HEK293T (cell line): ENCODE data around the gene PTGES.

Experiments used
- CTCF ChIA-PET: fragments of 350-600 bp; formaldehyde crosslinking; extraction: SDS; loops from one replicate; lab custom pipeline; 2021; ENCODE audit warnings: antibody characterized with exemption, inconsistent platforms; lab: Yijun Ruan, JAX
- POLR2A ChIA-PET: fragments of 350-600 bp; formaldehyde crosslinking; extraction: SDS; loops from one replicate; lab custom pipeline; 2020; ENCODE audit warnings: antibody characterized with exemption, inconsistent platforms; lab: Yijun Ruan, JAX
- DNase-seq: peaks from one replicate; pipeline ENCODE4 v3.0.0; 2012; ENCODE audit warnings: mixed read lengths; ENCODE audit errors: extremely low spot score
- ARNT ChIP-seq: fragments of 450-650 bp; IDR thresholded peaks from 2 replicates; pipeline ENCODE4 v1.6.1; 2017; ENCODE audit warnings: mild to moderate bottlenecking
- BHLHE40 ChIP-seq: fragments of 450-650 bp; IDR thresholded peaks from 2 replicates; pipeline ENCODE4 v1.6.1; 2016; ENCODE audit warnings: mild to moderate bottlenecking, moderate library complexity, borderline replicate concordance
- CTBP1 ChIP-seq: fragments of 450-650 bp; IDR thresholded peaks from 2 replicates; pipeline ENCODE4 v1.6.1; 2016; ENCODE audit warnings: borderline replicate concordance
- ELF4 ChIP-seq: fragments of 450-650 bp; IDR thresholded peaks from 2 replicates; pipeline ENCODE4 v1.6.1; 2017; ENCODE audit warnings: antibody characterized with exemption
- FOXA1 ChIP-seq: fragments of 450-650 bp; IDR thresholded peaks from 2 replicates; pipeline ENCODE4 v1.6.1; 2016; ENCODE audit warnings: mild to moderate bottlenecking
- FOXK2 ChIP-seq: fragments of 450-650 bp; IDR thresholded peaks from 2 replicates; pipeline ENCODE4 v1.6.1; 2016; ENCODE audit warnings: mild to moderate bottlenecking
- FOXM1 ChIP-seq: fragments of 450-650 bp; IDR thresholded peaks from 2 replicates; pipeline ENCODE4 v1.6.1; 2017; ENCODE audit warnings: mild to moderate bottlenecking, borderline replicate concordance
- HDGF ChIP-seq: fragments of 450-650 bp; IDR thresholded peaks from 2 replicates; pipeline ENCODE4 v1.6.1; 2017; ENCODE audit warnings: antibody characterized with exemption, borderline replicate concordance
- L3MBTL2 ChIP-seq: fragments of 450-650 bp; conservative IDR thresholded peaks from 2 replicates; pipeline ENCODE4 v1.6.1; 2016; ENCODE audit warnings: mild to moderate bottlenecking
- LEF1 ChIP-seq: fragments of 450-650 bp; IDR thresholded peaks from 2 replicates; pipeline ENCODE4 v1.6.1; 2017; ENCODE audit warnings: mild to moderate bottlenecking, borderline replicate concordance
- NFRKB ChIP-seq: fragments of 450-650 bp; IDR thresholded peaks from 2 replicates; pipeline ENCODE4 v1.6.1; 2016; ENCODE audit warnings: mild to moderate bottlenecking, moderate library complexity
- SP1 ChIP-seq: fragments of 450-650 bp; IDR thresholded peaks from 2 replicates; pipeline ENCODE4 v1.6.1; 2017
- SUZ12 ChIP-seq: fragments of 450-650 bp; IDR thresholded peaks from 2 replicates; pipeline ENCODE4 v1.6.1; 2016; ENCODE audit warnings: mild to moderate bottlenecking
- TARDBP ChIP-seq: fragments of 450-650 bp; IDR thresholded peaks from 2 replicates; pipeline ENCODE4 v1.6.1; 2016
- ZNF384 ChIP-seq: fragments of 450-650 bp; IDR thresholded peaks from 2 replicates; pipeline ENCODE4 v1.6.1; 2016
- TF ChIP-seq, protein P1 (sequence below): fragments of 450-650 bp; IDR thresholded peaks from 2 replicates; pipeline ENCODE4 v1.6.1; 2016

Gene PTGES

GRCh38 chr9:129783516-129784361 lies 30.9 kb upstream of the PTGES start:
- ChIA-PET CTCF (interaction anchor here (0.6 to 1.3 kb wide), 4 partner anchors 46 to 1063 kb away, joined by 5 to 8 read pairs (median 6); no protein-coding TSS in a partner anchor), POLR2A (no interaction called here)
- TF ChIP-seq ARNT (no peak), TARDBP (no peak), SP1 (no peak), L3MBTL2 (no peak), HDGF (no peak), BHLHE40 (no peak), NFRKB (no peak), ELF4 (no peak), FOXM1 (no peak), LEF1 (no peak), ZNF384 (no peak), FOXK2 (no peak), FOXA1 (no peak), CTBP1 (no peak), SUZ12 (no peak)
- TF ChIP-seq, protein P1, sequence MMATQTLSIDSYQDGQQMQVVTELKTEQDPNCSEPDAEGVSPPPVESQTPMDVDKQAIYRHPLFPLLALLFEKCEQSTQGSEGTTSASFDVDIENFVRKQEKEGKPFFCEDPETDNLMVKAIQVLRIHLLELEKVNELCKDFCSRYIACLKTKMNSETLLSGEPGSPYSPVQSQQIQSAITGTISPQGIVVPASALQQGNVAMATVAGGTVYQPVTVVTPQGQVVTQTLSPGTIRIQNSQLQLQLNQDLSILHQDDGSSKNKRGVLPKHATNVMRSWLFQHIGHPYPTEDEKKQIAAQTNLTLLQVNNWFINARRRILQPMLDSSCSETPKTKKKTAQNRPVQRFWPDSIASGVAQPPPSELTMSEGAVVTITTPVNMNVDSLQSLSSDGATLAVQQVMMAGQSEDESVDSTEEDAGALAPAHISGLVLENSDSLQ: no peak

DNA sequence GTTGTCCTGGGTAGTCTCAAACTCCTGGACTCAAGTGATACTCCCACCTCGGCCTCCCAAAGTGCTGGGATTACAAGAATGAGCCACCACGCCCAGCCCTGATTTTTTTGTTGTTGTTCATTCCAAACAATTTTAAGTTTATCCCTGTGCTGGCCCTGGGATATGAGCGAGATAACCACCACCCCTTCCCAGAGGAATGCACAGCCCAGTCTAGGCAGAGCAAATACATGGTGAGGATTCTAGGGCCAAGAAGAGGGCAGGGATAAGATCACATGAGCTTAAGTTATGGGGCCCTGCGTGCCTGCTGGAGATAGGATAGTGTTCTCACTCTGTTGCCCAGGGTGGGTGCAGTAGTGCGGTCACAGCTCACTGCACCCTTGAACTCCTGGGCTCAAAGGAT lies 29.1 kb upstream of the PTGES start:
- TF ChIP-seq ZNF384 (no peak), HDGF (no peak), FOXA1 (no peak), FOXK2 (no peak), BHLHE40 (no peak), LEF1 (no peak), NFRKB (no peak), CTBP1 (no peak), SP1 (no peak), FOXM1 (no peak), ELF4 (no peak), L3MBTL2 (no peak), TARDBP (no peak), SUZ12 (no peak), ARNT (no peak)
- TF ChIP-seq, protein P1: no peak
- CTCF ChIA-PET: interaction anchor here (0.7 to 2.0 kb wide), 4 partner anchors 9 to 60 kb away, joined by 3 to 11 read pairs (median 8); no protein-coding TSS in a partner anchor
- DNase-seq: no peak
- POLR2A ChIA-PET: no interaction called here

More at GRCh38 chr9:129783516-129784361, 30.9 kb upstream of the PTGES start:
- DNase-seq: peak; percentile 87

- CTCF ChIA-PET: interaction anchor here (0.6 to 2.0 kb wide), 5 partner anchors 9 to 59 kb away, joined by 3 to 11 read pairs (median 6); no protein-coding TSS in a partner anchor
- TF ChIP-seq SP1: no peak
- TF ChIP-seq FOXA1: no peak
- no peak for TF ChIP-seq LEF1
- TF ChIP-seq ZNF384: no peak
- TF ChIP-seq, protein P1: 0 out of 2 replicates have a peak, but pooled peaks have one; percentile 10
- DNase-seq: no peak
- POLR2A ChIA-PET: interaction anchor here (0.6 kb wide), 1 partner anchor 47 kb away, joined by 3 read pairs; no protein-coding TSS in a partner anchor
Measured at GRCh38 chr9:129781131-129781530, 28.3 kb upstream of the PTGES start.

- POLR2A ChIA-PET: no interaction called here
- TF ChIP-seq CTBP1 (no peak), HDGF (no peak), BHLHE40 (no peak), LEF1 (no peak), TARDBP (no peak), FOXM1 (no peak), FOXA1 (no peak), ZNF384 (no peak), FOXK2 (no peak), NFRKB (no peak), L3MBTL2 (no peak), SUZ12 (no peak), ARNT (no peak), SP1 (no peak), ELF4 (no peak)
- TF ChIP-seq, protein P1: no peak
- CTCF ChIA-PET: interaction anchor here (0.7 kb wide), 1 partner anchor 10 kb away, joined by 5 read pairs; no protein-coding TSS in a partner anchor
- no peak for DNase-seq
Measured at GRCh38 chr9:129779560-129780190, 26.8 kb upstream of the PTGES start.

DNA sequence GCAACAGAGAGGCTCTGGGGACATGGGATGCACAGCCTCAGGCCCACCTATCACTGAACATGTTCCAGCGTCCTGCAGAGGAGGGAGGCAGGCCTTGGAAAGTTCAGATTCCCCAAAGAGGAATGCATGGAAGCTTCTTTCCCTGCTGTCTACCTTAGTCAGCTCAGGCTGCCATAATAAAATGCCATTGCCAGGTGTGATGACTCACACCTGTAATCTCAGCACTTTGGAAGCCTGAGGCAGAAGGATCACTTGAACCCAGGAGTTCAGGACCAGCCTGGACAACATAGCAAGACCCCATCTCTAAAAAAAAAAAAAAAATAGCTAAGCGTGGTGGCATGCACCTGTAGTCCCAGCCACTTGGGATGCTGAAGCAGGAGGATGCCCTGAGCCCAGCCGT lies 25.6 kb upstream of the PTGES start:
- CTCF ChIA-PET: interaction anchor here (0.7 kb wide), 1 partner anchor 51 kb away, joined by 3 read pairs; no protein-coding TSS in a partner anchor
- no peak for DNase-seq
- POLR2A ChIA-PET: no interaction called here
- TF ChIP-seq, protein P1: no peak
- no peak for TF ChIP-seq ARNT
- no peak for TF ChIP-seq HDGF
- no peak for TF ChIP-seq SP1
- TF ChIP-seq FOXK2: no peak
- no peak for TF ChIP-seq SUZ12
- no peak for TF ChIP-seq CTBP1
- TF ChIP-seq TARDBP: no peak
- no peak for TF ChIP-seq FOXA1
- TF ChIP-seq BHLHE40: no peak
- TF ChIP-seq LEF1: no peak
